NCI-H748 (cell line): Measurements from ENCODE around the gene TCF7L1.
A peak's percentile ranks its signal among the peaks of the same experiment; 100 is the strongest.
"Not testable (repeated sequence)": the region's sequence is repeated elsewhere in the genome, so short reads cannot be mapped to it uniquely, and the experiment has no call there.

Experiments
- DNase-seq: peaks from one replicate; lab custom pipeline; 2025; ENCODE audit not compliant: unreplicated experiment; lab: John Stamatoyannopoulos, UW

TCF7L1 gene, protein sequence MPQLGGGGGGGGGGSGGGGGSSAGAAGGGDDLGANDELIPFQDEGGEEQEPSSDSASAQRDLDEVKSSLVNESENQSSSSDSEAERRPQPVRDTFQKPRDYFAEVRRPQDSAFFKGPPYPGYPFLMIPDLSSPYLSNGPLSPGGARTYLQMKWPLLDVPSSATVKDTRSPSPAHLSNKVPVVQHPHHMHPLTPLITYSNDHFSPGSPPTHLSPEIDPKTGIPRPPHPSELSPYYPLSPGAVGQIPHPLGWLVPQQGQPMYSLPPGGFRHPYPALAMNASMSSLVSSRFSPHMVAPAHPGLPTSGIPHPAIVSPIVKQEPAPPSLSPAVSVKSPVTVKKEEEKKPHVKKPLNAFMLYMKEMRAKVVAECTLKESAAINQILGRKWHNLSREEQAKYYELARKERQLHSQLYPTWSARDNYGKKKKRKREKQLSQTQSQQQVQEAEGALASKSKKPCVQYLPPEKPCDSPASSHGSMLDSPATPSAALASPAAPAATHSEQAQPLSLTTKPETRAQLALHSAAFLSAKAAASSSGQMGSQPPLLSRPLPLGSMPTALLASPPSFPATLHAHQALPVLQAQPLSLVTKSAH

DNA sequence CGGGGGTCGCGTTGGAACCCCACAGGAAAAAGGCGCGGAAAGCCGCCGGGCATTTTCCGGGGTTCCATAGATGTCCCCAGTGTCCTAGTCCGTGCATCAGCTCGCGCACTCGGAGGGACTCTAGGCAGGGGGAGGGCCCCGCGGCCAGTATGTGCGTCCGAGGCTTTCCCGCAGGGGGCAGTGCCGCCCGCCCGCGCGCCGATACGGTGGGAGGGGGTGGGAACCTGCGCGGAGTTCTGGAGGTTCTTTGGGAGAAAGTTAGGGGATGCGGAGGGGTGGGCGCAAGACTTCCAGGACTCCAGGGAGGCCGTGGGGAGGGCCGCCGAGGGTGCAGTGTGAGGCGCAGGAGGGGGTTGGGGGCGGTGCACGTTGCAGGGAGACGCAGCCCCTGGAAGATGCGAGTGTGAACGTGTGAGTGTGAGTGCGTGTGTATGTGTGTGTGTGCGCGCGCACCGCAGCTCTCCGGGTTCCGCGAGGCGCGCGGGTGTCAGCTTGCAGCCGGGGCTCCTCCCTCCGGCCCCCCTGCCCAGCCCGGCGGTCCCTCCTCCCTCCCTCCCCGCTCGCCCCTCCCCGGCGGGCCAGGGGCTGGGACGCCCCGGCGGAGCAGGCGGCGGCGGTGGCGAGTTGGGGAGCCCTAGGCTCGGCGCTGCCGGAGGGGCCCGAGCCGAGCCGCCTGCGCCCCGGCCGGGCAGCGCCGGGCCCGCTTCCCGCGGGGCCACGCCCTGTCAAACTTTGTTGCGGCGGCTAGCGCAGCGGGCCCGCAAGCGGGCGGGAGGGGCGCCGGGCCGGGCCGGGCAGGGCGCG lies at the start of gene TCF7L1:
Gene TCF7L1, plus strand, starts transcription at position 559 of the 804 bp plus-strand sequence. CDS start 293 bp downstream, outside the sequence.
- peak; percentile 75 for DNase-seq

DNA sequence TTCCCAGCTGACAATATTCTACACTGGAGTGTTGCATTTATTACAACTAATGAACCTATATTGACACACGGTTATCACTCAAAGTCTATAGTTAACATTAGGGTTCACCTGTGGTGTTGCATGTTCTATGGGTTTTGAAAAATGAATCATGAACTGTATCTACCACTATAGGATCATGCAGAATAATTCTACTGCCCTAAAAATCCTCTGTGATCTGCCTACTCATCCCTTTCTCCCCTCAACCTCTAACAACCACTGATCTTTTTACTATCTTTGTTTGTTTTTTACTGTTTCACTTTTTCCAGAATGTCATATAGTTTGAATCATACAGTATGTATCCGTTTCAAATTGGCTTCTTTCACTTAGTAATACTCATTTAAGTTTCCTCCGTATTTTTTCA lies 47.6 kb upstream of the TCF7L1 start:
- DNase-seq = no peak

DNA sequence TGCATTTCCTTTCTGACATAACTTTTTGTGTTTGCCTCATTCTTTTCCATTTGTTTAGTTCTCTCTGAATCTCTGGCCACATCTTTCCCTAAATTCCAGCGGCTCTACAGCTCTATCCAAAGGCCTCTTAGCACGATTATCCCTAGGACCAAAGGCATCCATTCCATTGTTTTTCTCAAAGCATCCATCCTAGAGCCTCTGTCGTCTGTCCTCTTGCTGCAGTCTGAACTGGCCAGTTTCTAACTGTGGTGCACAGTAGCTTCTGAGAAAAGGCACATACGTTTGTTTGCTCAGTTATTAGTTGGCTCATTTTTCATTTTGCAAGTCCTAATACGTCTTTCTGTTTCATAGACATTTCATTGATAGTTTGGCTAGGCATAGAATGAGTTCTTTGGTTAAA lies 45.7 kb upstream of the TCF7L1 start:
- no peak for DNase-seq

DNA sequence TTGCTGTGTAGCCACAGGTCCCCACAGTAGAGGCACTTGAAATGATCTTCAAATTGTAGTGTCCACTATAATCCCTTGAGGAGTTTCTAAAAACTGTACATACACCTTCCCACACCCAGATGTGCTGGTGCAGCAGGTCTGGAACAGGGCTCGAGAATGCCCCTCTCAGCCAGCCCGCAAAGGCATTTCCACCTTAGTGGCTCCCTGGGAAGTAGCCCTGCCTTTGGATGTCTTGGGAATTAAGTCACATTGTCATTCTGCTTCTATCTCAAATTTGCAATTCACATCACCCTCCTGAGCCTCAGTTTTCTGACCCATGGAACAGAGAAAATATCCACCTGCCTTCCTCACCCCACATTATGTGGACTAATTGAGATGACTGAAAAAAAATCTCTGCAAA lies 44.3 kb upstream of the TCF7L1 start:
- DNase-seq = no peak

DNA sequence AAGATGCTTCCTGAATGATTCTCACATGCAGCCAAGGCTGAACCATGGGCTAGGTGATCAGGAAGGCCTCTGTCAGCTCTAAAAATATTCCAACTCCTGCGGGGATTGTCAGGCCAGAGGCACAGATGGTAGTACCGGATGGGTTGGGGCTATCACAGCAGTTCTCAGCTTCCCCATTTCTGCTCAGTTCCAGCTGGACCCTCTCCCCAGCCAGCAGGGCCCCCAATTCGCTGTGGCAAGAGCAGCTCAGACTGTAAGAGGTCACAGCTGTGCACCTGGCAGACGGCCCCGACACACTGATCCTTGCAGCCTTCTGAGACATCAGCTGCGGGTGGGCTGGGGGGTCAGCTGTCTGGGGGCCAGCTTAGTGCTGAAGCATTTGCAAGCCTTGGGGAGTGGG lies 43.6 kb upstream of the TCF7L1 start:
- no peak for DNase-seq

DNA sequence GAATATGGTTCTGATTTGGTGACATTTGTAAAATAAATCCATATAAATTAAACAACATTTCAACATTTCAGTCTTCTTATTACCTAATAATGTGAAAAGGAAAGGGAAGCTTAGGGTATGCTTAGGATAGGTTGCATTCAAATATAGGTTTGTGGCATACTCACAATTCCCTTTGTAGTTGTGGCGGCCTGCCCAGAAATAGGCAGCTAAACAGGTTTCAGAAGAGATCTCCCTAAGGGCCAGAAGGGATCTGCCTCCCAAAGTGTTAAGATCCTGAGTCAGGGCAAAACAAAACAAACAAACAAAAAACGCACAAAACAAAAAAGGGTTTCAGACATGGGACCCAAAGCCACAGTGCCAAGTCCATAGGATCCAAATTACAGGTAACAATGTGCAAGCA lies 41.4 kb upstream of the TCF7L1 start:
- no peak for DNase-seq

DNA sequence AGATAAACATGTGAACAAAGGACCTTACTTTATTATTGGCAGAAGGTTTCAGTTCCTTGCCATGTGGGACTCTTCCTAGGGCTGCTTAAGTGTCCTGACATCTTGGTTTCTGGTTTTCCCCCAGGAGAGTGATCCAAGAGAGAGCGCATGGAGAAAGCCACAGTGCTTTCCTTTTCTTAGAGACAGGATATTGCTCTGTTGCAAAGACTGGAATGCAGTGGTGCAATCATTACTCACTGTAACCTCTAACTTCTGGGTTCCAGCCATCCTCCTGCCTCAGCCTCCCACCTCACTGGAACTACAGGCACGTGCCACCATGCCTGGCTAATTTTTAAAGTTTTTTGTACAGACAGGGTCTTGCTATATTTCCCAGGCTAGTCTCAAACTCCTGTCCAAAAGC lies 38.1 kb upstream of the TCF7L1 start:
- DNase-seq = no peak

DNA sequence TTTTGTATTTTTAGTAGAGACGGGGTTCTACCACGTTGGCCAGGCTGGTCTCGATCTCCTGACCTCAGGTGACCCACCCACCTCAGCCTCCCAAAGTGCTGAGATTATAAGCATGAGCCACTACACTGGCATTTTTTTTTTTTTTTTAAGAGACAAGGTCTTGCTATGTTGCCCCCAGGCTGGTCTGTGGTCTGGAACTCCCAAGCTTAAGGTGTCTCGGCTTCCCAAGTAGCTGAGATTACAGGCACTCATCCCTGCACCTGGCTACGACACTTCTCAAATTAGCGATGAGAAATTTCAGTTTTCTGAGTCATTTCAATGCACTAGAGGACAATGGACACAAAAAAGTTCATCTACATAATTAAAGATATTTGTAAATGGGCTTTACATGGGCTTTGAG lies 36.6 kb upstream of the TCF7L1 start:
- DNase-seq = no peak

DNA sequence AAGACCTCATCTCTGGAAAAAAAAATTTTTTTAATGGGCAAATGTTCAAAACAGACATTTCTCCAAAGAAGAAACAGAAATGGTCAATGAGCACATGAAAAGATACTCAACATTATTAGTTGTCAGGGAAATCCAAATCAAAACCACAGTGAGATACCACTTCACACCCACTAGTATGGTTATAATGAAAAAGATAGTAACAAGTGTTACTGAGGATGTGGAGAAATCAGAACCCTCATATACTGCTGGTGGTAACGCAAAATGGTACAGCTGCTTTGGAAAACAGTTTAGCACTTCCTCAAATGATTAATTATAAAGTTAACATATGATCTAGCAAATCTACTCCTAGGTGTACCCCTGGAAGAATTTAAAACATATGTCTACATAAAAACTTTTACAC lies 29.0 kb upstream of the TCF7L1 start:
- no peak for DNase-seq

DNA sequence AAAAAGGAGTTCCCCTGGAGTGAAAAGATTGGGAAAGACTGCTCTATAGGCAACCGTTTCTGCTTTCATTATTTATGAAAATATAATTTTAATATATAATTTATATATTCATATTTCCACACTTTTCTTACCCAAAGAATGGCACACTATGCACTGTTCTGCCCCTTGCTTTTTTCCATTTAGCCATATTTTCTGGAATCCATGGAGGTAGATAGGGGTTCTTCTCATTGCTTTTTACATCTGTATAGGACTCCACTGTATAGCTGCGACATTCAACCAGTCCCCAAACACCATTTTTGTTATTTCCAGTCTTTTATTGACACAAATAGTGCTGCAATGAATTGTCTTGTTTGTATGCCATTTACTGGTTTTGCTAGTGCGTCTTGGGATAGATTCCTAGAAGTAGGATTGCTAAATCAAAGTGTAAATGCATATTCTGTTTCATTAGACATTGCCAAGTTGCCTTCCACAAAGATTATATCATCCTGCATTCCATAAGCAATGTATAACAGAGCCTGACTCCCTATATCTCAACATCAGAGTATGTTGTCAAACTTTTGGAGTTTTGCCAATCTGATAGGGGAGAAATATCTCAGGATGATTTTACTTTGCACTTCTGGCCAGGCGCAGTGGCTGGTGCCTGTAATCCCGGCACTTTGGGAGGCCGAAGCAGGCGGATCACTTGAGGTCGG lies 26.6 kb upstream of the TCF7L1 start:
- no peak for DNase-seq

DNA sequence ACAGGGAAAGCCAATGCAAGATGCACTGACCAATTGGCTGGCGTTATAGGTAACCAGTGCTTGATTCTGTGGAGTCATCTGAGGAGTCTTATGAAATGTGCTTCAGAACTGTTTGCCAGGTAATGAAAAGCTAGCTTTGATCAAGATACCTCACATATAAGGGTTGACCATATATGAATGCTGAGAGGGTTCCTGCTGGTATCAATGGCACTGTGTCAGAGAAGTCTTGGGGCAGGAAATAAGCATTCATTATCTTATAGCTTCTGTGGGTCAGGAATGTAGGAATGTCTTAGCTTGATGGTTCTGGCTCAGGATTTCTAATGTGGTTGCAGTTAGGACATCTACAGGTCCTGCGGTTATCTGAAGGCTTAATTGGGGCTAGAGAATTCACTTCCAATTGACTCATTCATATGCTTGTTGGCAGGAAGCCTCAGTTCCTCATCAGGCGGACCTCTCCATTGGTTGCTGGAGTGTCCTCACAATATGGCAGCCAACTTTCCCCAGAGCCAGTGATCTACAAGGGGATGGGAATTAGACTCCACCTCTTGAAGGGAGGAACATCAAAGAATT lies 22.1 kb upstream of the TCF7L1 start:
- DNase-seq = no peak

DNA sequence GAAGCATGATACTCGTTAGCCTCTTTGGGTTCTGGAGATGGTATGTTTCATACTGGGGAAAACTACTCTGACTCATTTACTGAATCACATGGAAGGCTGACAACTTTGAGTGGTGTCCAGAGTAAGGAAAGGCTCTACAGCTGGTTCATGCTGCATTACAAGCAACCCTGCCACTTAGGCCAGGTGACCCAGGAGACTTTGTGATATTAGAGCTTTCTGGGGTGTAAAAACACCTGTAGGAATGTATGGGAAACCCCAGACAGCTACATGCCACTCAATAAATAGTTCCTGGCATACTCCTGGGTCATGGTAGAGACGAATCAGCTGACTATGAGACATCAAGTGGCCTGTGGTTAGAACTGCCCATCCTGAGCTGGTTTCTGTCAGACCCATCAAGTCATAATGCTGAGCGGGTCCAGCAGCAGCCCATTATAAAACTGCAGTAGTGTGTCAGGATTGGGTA lies 21.3 kb upstream of the TCF7L1 start:
- DNase-seq = no peak

DNA sequence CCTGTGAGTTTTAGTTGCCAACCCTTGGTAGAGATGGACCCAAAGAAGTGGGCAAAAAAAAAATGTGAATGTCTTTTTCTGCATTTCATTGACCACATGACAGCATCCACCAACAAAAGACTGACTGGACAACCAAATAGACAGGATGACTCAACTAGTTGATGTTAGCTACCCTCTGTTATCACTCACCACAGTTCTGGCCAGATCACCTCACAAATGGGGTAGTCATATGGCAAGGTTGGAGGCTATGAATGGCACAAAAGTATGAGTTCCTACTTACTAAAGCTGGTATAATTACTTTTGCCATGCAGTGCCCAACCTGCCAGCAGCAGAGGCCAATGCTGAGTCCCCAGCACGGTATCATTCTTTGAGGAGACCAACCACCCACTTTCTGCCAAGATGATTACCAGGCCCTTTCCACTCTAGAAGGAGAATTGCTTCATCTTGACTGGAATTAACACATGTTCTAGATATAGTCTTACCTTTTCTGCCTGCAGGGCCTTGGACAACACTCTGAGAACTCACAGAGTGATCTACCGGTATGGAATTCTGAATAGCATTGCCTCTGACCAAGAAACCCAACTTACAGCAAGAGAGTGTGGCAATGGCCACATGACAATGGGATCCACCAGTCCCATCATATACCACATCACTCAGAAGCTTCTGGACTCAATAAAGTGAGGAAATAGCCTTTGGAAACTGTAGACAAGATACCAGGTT lies 20.1 kb upstream of the TCF7L1 start:
- no peak for DNase-seq

DNA sequence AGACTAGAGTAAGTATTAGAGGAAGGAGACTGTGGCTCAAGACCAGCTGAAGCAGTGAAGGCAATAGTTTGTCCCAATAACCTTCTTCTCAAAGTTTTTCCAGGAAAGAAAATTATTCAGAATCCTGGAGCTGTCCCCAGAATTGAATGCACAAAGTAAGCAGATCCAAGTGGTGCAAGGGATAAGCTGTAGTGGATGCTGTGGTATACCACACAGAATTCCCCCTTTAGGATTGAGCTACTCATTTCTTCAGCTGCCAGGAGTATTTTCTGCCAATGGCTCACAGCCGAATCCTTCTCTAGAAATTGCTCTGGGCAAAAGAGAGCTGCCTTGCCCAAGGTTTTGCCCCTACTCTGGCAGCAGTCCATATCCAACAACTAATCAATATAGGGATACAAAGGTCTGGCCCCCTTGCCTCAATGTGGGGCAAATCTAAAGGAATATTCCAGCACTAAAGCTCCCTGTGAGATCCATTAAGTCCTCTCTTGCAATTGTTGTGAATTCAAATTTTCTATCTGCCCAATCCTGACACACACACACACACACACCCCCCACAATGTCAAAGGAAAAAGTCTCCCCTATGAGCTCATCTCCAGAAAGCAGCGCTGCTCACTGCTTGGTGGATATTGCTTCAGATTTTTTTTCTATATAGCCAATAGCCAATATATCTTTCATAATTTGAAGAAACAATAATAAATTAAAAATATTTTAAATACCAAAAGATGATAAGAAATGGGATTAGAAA lies 18.4 kb upstream of the TCF7L1 start:
- DNase-seq = no peak

DNA sequence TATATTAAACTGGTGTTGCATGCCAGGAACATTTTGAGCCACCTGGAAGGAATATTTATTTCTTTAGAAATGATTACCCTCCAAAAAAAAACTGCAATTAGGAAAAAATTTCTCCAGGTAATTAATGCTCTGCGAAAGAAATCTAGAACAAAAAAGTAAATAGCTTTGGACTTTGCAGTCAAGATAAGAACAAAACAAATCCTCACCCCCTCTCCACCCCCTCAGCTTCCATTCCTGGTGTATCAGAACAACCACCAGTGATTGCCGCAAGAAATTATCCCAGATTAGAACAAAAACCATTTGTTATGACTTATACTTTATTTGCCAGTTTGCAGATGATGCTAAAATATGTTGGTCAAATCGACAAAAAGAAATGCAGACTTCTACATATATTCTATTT lies 17.0 kb upstream of the TCF7L1 start:
- no peak for DNase-seq

DNA sequence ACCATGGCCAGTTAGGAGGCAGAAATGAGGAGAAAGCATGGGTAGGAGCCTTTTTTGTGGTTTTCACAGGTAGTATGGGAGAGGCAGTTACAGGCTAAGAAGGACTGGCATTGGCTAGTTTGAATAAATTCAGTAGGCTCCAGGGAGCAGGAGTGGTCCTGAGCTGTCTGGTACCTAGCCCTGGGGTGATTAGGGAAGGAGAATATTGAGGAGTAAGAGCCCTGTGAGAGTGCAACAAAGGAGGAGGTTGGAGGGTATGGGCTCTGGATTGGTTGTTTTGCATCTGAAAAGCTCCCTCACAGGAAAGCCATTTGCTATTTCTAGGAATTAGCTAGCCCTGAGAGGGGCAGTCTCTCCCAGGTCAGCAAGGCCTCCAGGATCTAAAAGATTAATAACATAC lies 13.3 kb upstream of the TCF7L1 start:
- no peak for DNase-seq

DNA sequence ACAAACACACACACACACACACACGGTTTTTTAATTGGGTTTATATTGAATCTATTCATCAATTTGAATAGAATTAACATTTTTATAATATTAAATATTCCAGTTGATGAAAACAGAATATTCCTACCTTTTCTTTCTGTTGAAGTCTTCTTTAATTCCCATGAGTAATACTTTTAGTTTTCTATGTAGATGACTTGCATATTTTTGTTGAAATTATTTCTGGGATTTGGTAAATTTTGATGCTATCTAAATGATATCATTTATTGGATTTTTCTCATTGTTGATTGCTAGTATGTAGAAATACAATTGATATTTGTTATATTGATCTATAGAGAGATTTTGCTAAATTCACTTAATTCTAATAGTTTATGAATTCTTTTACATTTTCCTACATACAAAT lies 12.8 kb upstream of the TCF7L1 start:
- no peak for DNase-seq

DNA sequence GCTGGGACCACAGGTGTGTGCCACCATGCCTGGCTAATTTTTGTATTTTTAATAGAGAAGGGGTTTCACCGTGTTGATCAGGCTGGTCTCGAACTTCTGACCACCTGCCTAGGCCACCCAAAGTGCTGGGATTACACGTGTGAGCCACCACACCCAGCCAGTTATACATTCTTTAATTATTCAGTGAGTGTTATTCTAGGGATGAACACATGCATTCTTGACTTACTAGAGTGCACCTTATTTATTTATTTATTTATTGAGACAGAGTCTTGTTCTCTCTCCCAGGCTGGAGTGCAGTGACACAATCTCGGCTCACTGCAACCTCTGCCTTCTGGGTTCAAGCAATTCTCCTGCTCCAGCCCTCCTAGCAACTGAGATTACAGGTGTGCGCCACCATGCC lies 6.7 kb upstream of the TCF7L1 start:
- not testable (repeated sequence) for DNase-seq

DNA sequence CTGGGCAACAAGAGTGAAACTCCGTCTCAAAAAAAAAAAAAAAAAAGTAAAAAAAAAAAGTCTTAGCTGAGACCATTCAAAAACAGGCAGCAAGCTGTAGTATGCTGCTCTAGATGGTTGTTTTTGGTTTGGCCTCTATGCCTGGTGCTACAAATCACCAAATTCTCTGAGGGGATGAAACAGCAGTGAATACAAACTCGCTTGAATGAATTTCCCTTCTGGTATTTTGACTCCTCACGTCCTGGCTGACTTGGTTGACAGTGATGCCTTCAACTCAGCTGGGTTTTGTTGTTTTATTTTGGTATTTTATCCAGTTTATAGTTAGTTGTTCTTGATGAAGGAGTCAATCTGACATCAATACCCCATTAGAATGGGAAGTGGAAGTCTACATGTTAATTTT lies 3.3 kb upstream of the TCF7L1 start:
- DNase-seq = no peak

DNA sequence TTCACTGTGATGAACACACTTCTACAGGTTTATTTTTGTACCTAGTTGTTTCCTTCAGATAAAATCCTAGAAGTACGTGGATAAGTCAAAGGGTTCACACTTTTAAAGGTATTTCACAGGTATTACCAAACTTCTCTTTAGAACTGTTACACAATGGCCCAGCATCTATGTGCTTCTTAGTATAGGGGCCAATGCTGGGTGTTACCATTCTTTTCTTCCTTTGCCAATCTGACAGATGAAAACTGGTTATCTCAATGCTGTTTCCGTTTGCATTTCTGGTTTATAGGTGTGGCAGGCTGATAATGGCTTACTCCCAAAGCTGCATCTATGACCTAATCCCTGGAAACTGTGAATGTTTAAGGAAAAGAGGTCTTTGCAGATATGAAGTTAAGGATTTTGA lies 2.8 kb upstream of the TCF7L1 start:
- DNase-seq = no peak
